K562 (cell line): ENCODE results near the gene ZEB2. TPM values are rescaled to one million over a fixed set of nuclear protein-coding genes. Genes with fewer than 3 reads are reported as not detected.

Source experiments
- ATAC-seq: fragments of 200-7000 bp; cut with Tn5 transposase; 3 replicates; pipeline ENCODE4 v1.9.1; 2020; ENCODE audit warnings: moderate library complexity
- BruUV-seq: library from RNA; stranded (reverse); fragments of 400-500 nt; replicated peaks from 2 replicates; lab custom pipeline; 2021; lab: Mats Ljungman, UMichigan
- CTCF ChIA-PET: fragments of 300-600 bp; formaldehyde crosslinking; extraction: SDS; loops from one replicate; lab custom pipeline; 2021; ENCODE audit warnings: low intra/inter-chr PET ratio; lab: Yijun Ruan, JAX
- POLR2A ChIA-PET: fragments of 300-600, 350-650 bp; sonication (Branson Sonifier 250); formaldehyde crosslinking; extraction: SDS; loops from one replicate; lab custom pipeline; 2021; ENCODE audit warnings: antibody characterized with exemption, inconsistent platforms; lab: Yijun Ruan, JAX
- DNase-seq, 4 experiments: peaks; one replicate each; pipeline versions ENCODE4 v3.0.0 to v3.0.0-alpha.2; 2011 to 2018; ENCODE audit warnings: low spot score in 3 of 4, mixed read lengths in 3 of 4; ENCODE audit errors: extremely low read depth in 1 of 4
- FAIRE-seq: peaks from 2 replicates; lab custom pipeline; 2011; peaks lifted over from hg19 to GRCh38; lab: Jason Lieb, UNC
- H2AFZ ChIP-seq: 2 replicates; pipeline ENCODE4 v1.6.0; 2011; ENCODE audit warnings: low read depth, low read length, control low read depth, inconsistent platforms
- H3K27ac ChIP-seq: fragments of 200-600 bp; 3 replicates; pipeline ENCODE4 v1.8.0; 2011; ENCODE audit warnings: low read depth, mild to moderate bottlenecking, control low read depth, inconsistent platforms, low read length, moderate library complexity, mixed read lengths; ENCODE audit errors: extremely low read depth
- H3K27me3 ChIP-seq, 2 experiments: fragments of 300-600 bp in 1 of 2; 2 replicates in 1 of 2; 3 replicates in 1 of 2; pipeline versions ENCODE4 v1.6.0 to v1.8.0; 2011; ENCODE audit warnings: inconsistent platforms in 2 of 2, low read length in 2 of 2, mild to moderate bottlenecking in 1 of 2, mixed read lengths in 1 of 2, moderate library complexity in 1 of 2; ENCODE audit not compliant: control insufficient read depth in 2 of 2, insufficient read depth in 2 of 2
- H3K36me3 ChIP-seq: fragments of 300-600 bp; 3 replicates; pipeline ENCODE4 v1.8.0; 2011; ENCODE audit warnings: mild to moderate bottlenecking, low read length, inconsistent platforms; ENCODE audit not compliant: control insufficient read depth, insufficient read depth
- H3K4me1 ChIP-seq, 2 experiments: fragments of 200-600 bp in 1 of 2; replicated peaks in 1 of 2; 2 replicates in 1 of 2; 3 replicates in 1 of 2; pipeline versions ENCODE4 v1.5.1 to v1.8.0; 2011; ENCODE audit warnings: inconsistent platforms in 2 of 2, low read length in 2 of 2, mild to moderate bottlenecking in 1 of 2, mixed read lengths in 1 of 2, moderate library complexity in 1 of 2; ENCODE audit not compliant: control insufficient read depth in 2 of 2, insufficient read depth in 2 of 2
- H3K4me2 ChIP-seq: 2 replicates; pipeline ENCODE4 v1.6.1; 2011; ENCODE audit warnings: low read length, control low read depth, inconsistent platforms, mixed read lengths; ENCODE audit not compliant: insufficient read depth
- H3K4me3 ChIP-seq: fragments of 200-600 bp; sonication (generic), shearing (Covaris generic); 2 replicates; pipeline ENCODE4 v1.5.1; 2016; ENCODE audit warnings: control low read depth, inconsistent platforms
- H3K79me2 ChIP-seq: fragments of 200-600 bp; 3 replicates; pipeline ENCODE4 v1.8.0; 2011; ENCODE audit warnings: low read length, inconsistent platforms; ENCODE audit not compliant: control insufficient read depth, insufficient read depth
- H3K9ac ChIP-seq, 2 experiments: 2 replicates each; pipeline versions ENCODE4 v1.6.0 to v1.6.1; 2011; ENCODE audit warnings: low read depth in 2 of 2, low read length in 2 of 2, control low read depth in 1 of 2, inconsistent platforms in 1 of 2, mild to moderate bottlenecking in 1 of 2, mixed read lengths in 1 of 2; ENCODE audit not compliant: insufficient read depth in 1 of 2
- H3K9me1 ChIP-seq: one replicate; pipeline ENCODE4 v1.6.0; 2011; ENCODE audit warnings: inconsistent platforms, mild to moderate bottlenecking, low read length, moderate library complexity; ENCODE audit not compliant: control insufficient read depth, insufficient read depth
- H3K9me3 ChIP-seq: replicated peaks from 2 replicates; pipeline ENCODE4 v1.5.1; 2011; ENCODE audit warnings: low read depth, low read length, inconsistent platforms; ENCODE audit not compliant: control insufficient read depth, insufficient read depth
- H4K20me1 ChIP-seq: replicated peaks from 2 replicates; pipeline ENCODE4 v1.6.1; 2011; ENCODE audit warnings: low read length, inconsistent platforms, mixed read lengths; ENCODE audit not compliant: control insufficient read depth, insufficient read depth
- ATF6 ChIP-seq: sonication (generic); formaldehyde crosslinking; IDR thresholded peaks from 2 replicates; pipeline ENCODE4 v1.4.0; 2020; ENCODE audit warnings: mild to moderate bottlenecking, missing genetic modification reagents
- BHLHE40 ChIP-seq: IDR thresholded peaks from 2 replicates; pipeline ENCODE4 v1.6.1; 2011; ENCODE audit warnings: low read length, improper control_type of control experiment
- CBFB ChIP-seq: sonication (generic); formaldehyde crosslinking; IDR thresholded peaks from 2 replicates; pipeline ENCODE4 v1.4.0; 2020; ENCODE audit warnings: mild to moderate bottlenecking, missing genetic modification reagents
- CGGBP1 ChIP-seq: fragments of 250-450 bp; sonication (Bioruptor Pico); IDR thresholded peaks from 2 replicates; pipeline ENCODE4 v1.9.0; 2021; ENCODE audit warnings: mild to moderate bottlenecking
- EZH2 ChIP-seq: IDR thresholded peaks from 2 replicates; pipeline ENCODE4 v1.6.1; 2012; ENCODE audit warnings: low read depth, mild to moderate bottlenecking, inconsistent platforms, low read length, borderline replicate concordance
- GABPA ChIP-seq: fragments of 200-800 bp; sonication (Bioruptor generic); conservative IDR thresholded peaks from 2 replicates; pipeline ENCODE4 v1.6.1; 2016; ENCODE audit warnings: low read depth, missing genetic modification characterization, missing compliant biosample characterization
- MAFF ChIP-seq: IDR thresholded peaks from 2 replicates; pipeline ENCODE4 v1.6.1; 2012; ENCODE audit warnings: low read length, improper control_type of control experiment
- MAFK ChIP-seq: IDR thresholded peaks from 2 replicates; pipeline ENCODE4 v1.6.1; 2011; ENCODE audit warnings: low read length, improper control_type of control experiment
- MTA1 ChIP-seq: fragments of 450-650 bp; IDR thresholded peaks from 2 replicates; pipeline ENCODE4 v1.6.1; 2017; ENCODE audit warnings: borderline replicate concordance
- MTA3 ChIP-seq: fragments of 450-650 bp; formaldehyde crosslinking; IDR thresholded peaks from 2 replicates; pipeline ENCODE4 v1.6.1; 2017; ENCODE audit warnings: mild to moderate bottlenecking, borderline replicate concordance
- SMARCB1 ChIP-seq: IDR thresholded peaks from 2 replicates; pipeline ENCODE4 v1.6.1; 2011; ENCODE audit warnings: improper control_type of control experiment, low read depth; ENCODE audit not compliant: insufficient read length
- SRF ChIP-seq, 2 experiments: fragments of 250-450, 450-650 bp in 1 of 2; sonication (Bioruptor Pico) in 1 of 2; sonication (generic) in 1 of 2; formaldehyde crosslinking; IDR thresholded peaks; 2 replicates each; pipeline versions ENCODE4 v1.5.0 to v1.5.1; 2020 to 2022; ENCODE audit warnings: mild to moderate bottlenecking in 1 of 2, missing genetic modification reagents in 1 of 2
- THRB ChIP-seq: fragments of 450-650 bp; formaldehyde crosslinking; conservative IDR thresholded peaks from 2 replicates; pipeline ENCODE4 v1.4.0; 2022; ENCODE audit warnings: mild to moderate bottlenecking, missing genetic modification characterization
- ZNF644 ChIP-seq: fragments of 200-800 bp; sonication (Bioruptor generic); IDR thresholded peaks from 2 replicates; pipeline ENCODE4 v1.6.1; 2016; ENCODE audit warnings: low read depth, missing genetic modification characterization, missing compliant biosample characterization
- WGBS: fragments of 100-300 bp; shearing (Covaris generic); methylation state at CpG from one replicate; pipeline ENCODE4 v1.1.6; 2016; ENCODE audit warnings: low coverage, mixed read lengths; ENCODE audit not compliant: insufficient coverage; ENCODE audit errors: missing lambda C conversion rate; 5-methylcytosine and 5-hydroxymethylcytosine counted together
- in situ Hi-C: fragments of 300-500 bp; cut with MboI; formaldehyde crosslinking; loops from 4 replicates; pipeline ENCODE4 v1.15.0; 2018; ENCODE audit warnings: inconsistent platforms, mixed read lengths
- intact Hi-C: fragments of 100-400 bp; cut with micrococcal nuclease; formaldehyde crosslinking; loops from 2 replicates; pipeline ENCODE4 v1.14.2; 2022
- polyA plus RNA-seq, 8 experiments: library from polyadenylated mRNA; depleted of rRNA in 4 of 8; stranded (reverse) in 5 of 8; unstranded in 3 of 8; fragments of >200 nt; fragmentation: Nextera tagmentation in 2 of 8; fragmentation: Illumina TruSeq in 1 of 8; extraction: Ambion mirVana in 2 of 8; extraction: Trizol in 1 of 8; gene quantifications; 2 replicates each; pipeline versions ENCODE4 v1.2.1 to v1.2.3, GENCODE V29; 2011 to 2014; ENCODE audit warnings: inconsistent platforms in 1 of 8, missing spikeins in 1 of 8
- total RNA-seq, 7 experiments: library from RNA; depleted of rRNA in 6 of 7; stranded (reverse); fragments of >200 nt in 6 of 7; fragmentation: Illumina TruSeq in 2 of 7; extraction: Trizol in 2 of 7; gene quantifications; 2 replicates each; pipeline versions ENCODE4 v1.2.1 to v1.2.3, GENCODE V29; 2011 to 2021; ENCODE audit warnings: low replicate concordance in 1 of 7
- TF ChIP-seq, protein P1 (sequence below): sonication (generic); formaldehyde crosslinking; IDR thresholded peaks from 2 replicates; pipeline ENCODE4 v1.8.0; 2022; ENCODE audit warnings: missing genetic modification reagents, mild to moderate bottlenecking, borderline replicate concordance

The ZEB2 gene
- total and polyA plus RNA-seq, 9 of the 15 experiments (the other 6 are each of a cell fraction or from before 2014, with no cell fraction given), result 15.1 to 113 (median 72.3) TPM

DNA sequence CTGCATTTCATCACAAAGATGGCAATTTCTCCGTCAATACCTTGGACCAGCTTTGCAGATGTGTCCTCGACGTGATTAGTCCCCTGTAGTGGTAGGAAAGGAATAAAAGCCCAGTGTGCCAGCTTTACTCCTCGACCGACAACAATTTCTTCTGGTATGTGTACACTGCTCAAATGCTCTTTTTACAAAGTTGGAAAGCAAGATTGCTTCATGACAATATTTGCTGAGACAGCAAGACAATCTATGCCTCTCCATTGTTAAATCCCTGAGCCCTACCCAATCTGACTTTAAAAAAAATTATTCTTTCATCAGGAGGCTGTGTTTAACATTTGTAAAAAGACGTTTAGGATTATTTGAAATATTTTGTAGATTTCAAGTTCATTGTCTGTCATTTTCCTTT, 27.6 kb upstream of the ZEB2 start (continued):
- peak; percentile 59; the same call in 1 of the 2 replicates for TF ChIP-seq MAFF
- TF ChIP-seq MAFK, result peak; percentile 43; the same call in 1 of the 2 replicates
- TF ChIP-seq, protein P1, sequence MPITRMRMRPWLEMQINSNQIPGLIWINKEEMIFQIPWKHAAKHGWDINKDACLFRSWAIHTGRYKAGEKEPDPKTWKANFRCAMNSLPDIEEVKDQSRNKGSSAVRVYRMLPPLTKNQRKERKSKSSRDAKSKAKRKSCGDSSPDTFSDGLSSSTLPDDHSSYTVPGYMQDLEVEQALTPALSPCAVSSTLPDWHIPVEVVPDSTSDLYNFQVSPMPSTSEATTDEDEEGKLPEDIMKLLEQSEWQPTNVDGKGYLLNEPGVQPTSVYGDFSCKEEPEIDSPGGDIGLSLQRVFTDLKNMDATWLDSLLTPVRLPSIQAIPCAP, result no peak

GRCh38 chr2:144546933-144547332, 27.0 kb upstream of the ZEB2 start:
- in situ Hi-C loops, result no loop called here
- DNase-seq (no peak), FAIRE-seq (no peak), ATAC-seq (peak; percentile 31; the same call in 2 of the 3 replicates)
- H4K20me1 ChIP-seq, result no peaks in the 10 kb centered on the region
- peak overlapping the region; percentile 35; the same call in 1 of the 2 replicates for H2AFZ ChIP-seq
- no peaks in the 10 kb centered on the region for H3K27me3 ChIP-seq
- no peaks in the 10 kb centered on the region for H3K4me1 ChIP-seq
- H3K27ac ChIP-seq, result no peak overlapping the region
- no TSS peak for BruUV-seq
- H3K9me1 ChIP-seq, result no peaks in the 10 kb centered on the region
- no peaks in the 10 kb centered on the region for H3K9me3 ChIP-seq
- intact Hi-C loops, result no loop called here
- H3K4me3 ChIP-seq, result no peak overlapping the region
- H3K9ac ChIP-seq, result no peak overlapping the region
- no peak overlapping the region for H3K4me2 ChIP-seq
- POLR2A ChIA-PET, result no interaction called here
- H3K79me2 ChIP-seq, result no peaks in the 10 kb centered on the region
- CTCF ChIA-PET, result no interaction called here
- TF ChIP-seq CGGBP1 (CRISPR knock-in tag) (no peak), ZNF644 (tag) (no peak), BHLHE40 (no peak), MTA1 (no peak), CBFB (no peak), GABPA (no peak), EZH2 (no peak), ATF6 (CRISPR knock-in tag) (no peak), SRF (CRISPR knock-in tag; IDR thresholded peaks at IDR 0.05) (no peak), SMARCB1 (no peak), MTA3 (no peak), THRB (CRISPR knock-in tag) (no peak)
- H3K36me3 ChIP-seq, result no peaks in the 10 kb centered on the region
- WGBS, result 69% methylated on average over 6 of the region's 6 CpGs
